SK-N-SH treated with all-trans-retinoic acid at 6 μM for 48 hours (cell line): ENCODE measurements around the gene FOXD1.

ENCODE experiments used
- ARNTL ChIP-seq: fragments of 450-650 bp; formaldehyde crosslinking; IDR thresholded peaks from 2 replicates; pipeline ENCODE4 v1.5.0; 2020; ENCODE audit warnings: low read depth, mild to moderate bottlenecking, moderate library complexity, borderline replicate concordance
- BACH2 ChIP-seq: fragments of 250-450 bp; sonication (Bioruptor Pico); IDR thresholded peaks from 2 replicates; pipeline ENCODE4 v1.9.0; 2021; ENCODE audit warnings: mild to moderate bottlenecking, borderline replicate concordance
- CREB5 ChIP-seq: fragments of 250-450 bp; sonication (Bioruptor Pico); IDR thresholded peaks from 2 replicates; pipeline ENCODE4 v1.5.1; 2020; ENCODE audit warnings: low read depth, mild to moderate bottlenecking, moderate library complexity
- ESRRG ChIP-seq: fragments of 250-450 bp; sonication (Bioruptor Pico); IDR thresholded peaks from 2 replicates; pipeline ENCODE4 v1.6.1; 2021; ENCODE audit warnings: mild to moderate bottlenecking
- PATZ1 ChIP-seq: fragments of 250-450 bp; sonication (Bioruptor Pico); IDR thresholded peaks from 2 replicates; pipeline ENCODE4 v1.8.0; 2020; ENCODE audit warnings: mild to moderate bottlenecking, moderate library complexity, borderline replicate concordance
- PPARA ChIP-seq: fragments of 250-450 bp; sonication (Bioruptor Pico); IDR thresholded peaks from 2 replicates; pipeline ENCODE4 v1.5.0; 2020; ENCODE audit warnings: mild to moderate bottlenecking, borderline replicate concordance
- SNAI2 ChIP-seq: fragments of 250-450 bp; sonication (Bioruptor Pico); IDR thresholded peaks from 2 replicates; pipeline ENCODE4 v1.5.0; 2020; ENCODE audit warnings: mild to moderate bottlenecking, moderate library complexity
- TOX ChIP-seq: fragments of 250-450 bp; sonication (Bioruptor Pico); IDR thresholded peaks from 2 replicates; pipeline ENCODE4 v1.8.0; 2021; ENCODE audit warnings: mild to moderate bottlenecking, moderate library complexity, borderline replicate concordance
- ZFP30 ChIP-seq: fragments of 450-650 bp; formaldehyde crosslinking; IDR thresholded peaks from 2 replicates; pipeline ENCODE4 v1.5.0; 2022; ENCODE audit warnings: mild to moderate bottlenecking, moderate library complexity
- ZNF565 ChIP-seq: fragments of 450-650 bp; formaldehyde crosslinking; conservative IDR thresholded peaks from 2 replicates; pipeline ENCODE4 v1.5.0; 2020; ENCODE audit warnings: low read depth, mild to moderate bottlenecking, moderate library complexity

- no peak for TF ChIP-seq PATZ1 (CRISPR knock-in tag)
- TF ChIP-seq SNAI2, result no peak
- no peak for TF ChIP-seq CREB5 (CRISPR knock-in tag)
- no peak for TF ChIP-seq TOX (CRISPR knock-in tag)
- TF ChIP-seq ZNF565 (CRISPR knock-in tag), result no peak
- TF ChIP-seq BACH2 (CRISPR knock-in tag), result no peak
- no peak for TF ChIP-seq ESRRG (CRISPR knock-in tag)
- no peak for TF ChIP-seq PPARA
- no peak for TF ChIP-seq ARNTL (CRISPR knock-in tag)
- TF ChIP-seq ZFP30, result no peak
Measured at GRCh38 chr5:73471654-73472053, 23.1 kb upstream of the FOXD1 start.
